Caco-2 (cell line): ENCODE data around the gene CACNG3. TPM values are rescaled to one million over a fixed set of nuclear protein-coding genes. Genes with fewer than 3 reads are reported as not detected.

Source experiments
- BruUV-seq: library from RNA; stranded (reverse); fragments of 400-500 nt; replicated peaks from 2 replicates; lab custom pipeline; 2021; lab: Mats Ljungman, UMichigan
- CTCF ChIA-PET: fragments of 300-600 bp; sonication (Branson Sonifier 250); formaldehyde crosslinking; loops from one replicate; lab custom pipeline; 2022; ENCODE audit warnings: antibody characterized with exemption; lab: Charles Lee
- POLR2A ChIA-PET: fragments of 300-600 bp; sonication (Branson Sonifier 250); formaldehyde crosslinking; loops from one replicate; lab custom pipeline; 2022; ENCODE audit warnings: antibody characterized with exemption; lab: Charles Lee
- DNase-seq, 2 experiments: peaks; one replicate each; pipeline versions ENCODE4 v3.0.0 to v3.0.0-alpha.2; 2020 to 2022
- H3K27me3 ChIP-seq: replicated peaks from 2 replicates; pipeline ENCODE4 v1.6.0; 2011; ENCODE audit warnings: low read length; ENCODE audit not compliant: control insufficient read depth, insufficient read depth
- H3K36me3 ChIP-seq: 2 replicates; pipeline ENCODE4 v1.5.1; 2011; ENCODE audit warnings: low read length; ENCODE audit not compliant: control insufficient read depth, insufficient read depth
- H3K4me1 ChIP-seq: fragments of 250-450 bp; sonication (Bioruptor Pico); 2 replicates; pipeline ENCODE4 v1.5.1; 2020; ENCODE audit warnings: mild to moderate bottlenecking
- H3K4me3 ChIP-seq: 2 replicates; pipeline ENCODE4 v1.5.1; 2011; ENCODE audit warnings: low read depth, mild to moderate bottlenecking, control low read depth, low read length
- H3K9me3 ChIP-seq: fragments of 250-450 bp; sonication (Bioruptor Pico); 2 replicates; pipeline ENCODE4 v1.5.1; 2020; ENCODE audit warnings: mild to moderate bottlenecking, moderate library complexity
- H3K27ac Mint-ChIP-seq: one replicate; pipeline ENCODE4 v1.8.0; 2022; ENCODE audit warnings: mixed read lengths; ENCODE audit not compliant: unreplicated experiment
- H3K27me3 Mint-ChIP-seq: one replicate; pipeline ENCODE4 v1.8.0; 2022; ENCODE audit warnings: mixed read lengths; ENCODE audit not compliant: insufficient read depth, unreplicated experiment
- H3K36me3 Mint-ChIP-seq: one replicate; pipeline ENCODE4 v1.8.0; 2022; ENCODE audit warnings: mild to moderate bottlenecking, mixed read lengths; ENCODE audit not compliant: insufficient read depth, unreplicated experiment
- H3K4me1 Mint-ChIP-seq: one replicate; pipeline ENCODE4 v1.8.0; 2022; ENCODE audit warnings: low read depth, mixed read lengths; ENCODE audit not compliant: unreplicated experiment
- H3K4me3 Mint-ChIP-seq: one replicate; pipeline ENCODE4 v1.8.0; 2022; ENCODE audit warnings: mild to moderate bottlenecking, moderate library complexity, mixed read lengths; ENCODE audit not compliant: unreplicated experiment
- H3K9me3 Mint-ChIP-seq: one replicate; pipeline ENCODE4 v1.8.0; 2022; ENCODE audit warnings: mixed read lengths; ENCODE audit not compliant: unreplicated experiment
- intact Hi-C: fragments of 100-400 bp; cut with micrococcal nuclease; formaldehyde crosslinking; loops from one replicate; pipeline ENCODE4 v1.10.0; 2022; ENCODE audit not compliant: unreplicated experiment
- total RNA-seq: library from RNA; stranded (reverse); gene quantifications from 2 replicates; pipeline ENCODE4 v1.2.3, GENCODE V29; 2022
- TF ChIP-seq, protein P1 (sequence below), 2 experiments: fragments of 200-600 bp in 1 of 2; IDR thresholded peaks; 1 replicate in 1 of 2; 2 replicates in 1 of 2; pipeline versions ENCODE4 v1.5.1 to v1.8.0; 2011 to 2022; ENCODE audit warnings: antibody characterized with exemption in 1 of 2, control low read depth in 1 of 2, inconsistent platforms in 1 of 2, low read depth in 1 of 2, low read length in 1 of 2, mild to moderate bottlenecking in 1 of 2, moderate library complexity in 1 of 2; ENCODE audit not compliant: insufficient read depth in 1 of 2, severe bottlenecking in 1 of 2, unreplicated experiment in 1 of 2

CACNG3 gene
- total RNA-seq, 1 experiment from 2014 or later = not detected

DNA sequence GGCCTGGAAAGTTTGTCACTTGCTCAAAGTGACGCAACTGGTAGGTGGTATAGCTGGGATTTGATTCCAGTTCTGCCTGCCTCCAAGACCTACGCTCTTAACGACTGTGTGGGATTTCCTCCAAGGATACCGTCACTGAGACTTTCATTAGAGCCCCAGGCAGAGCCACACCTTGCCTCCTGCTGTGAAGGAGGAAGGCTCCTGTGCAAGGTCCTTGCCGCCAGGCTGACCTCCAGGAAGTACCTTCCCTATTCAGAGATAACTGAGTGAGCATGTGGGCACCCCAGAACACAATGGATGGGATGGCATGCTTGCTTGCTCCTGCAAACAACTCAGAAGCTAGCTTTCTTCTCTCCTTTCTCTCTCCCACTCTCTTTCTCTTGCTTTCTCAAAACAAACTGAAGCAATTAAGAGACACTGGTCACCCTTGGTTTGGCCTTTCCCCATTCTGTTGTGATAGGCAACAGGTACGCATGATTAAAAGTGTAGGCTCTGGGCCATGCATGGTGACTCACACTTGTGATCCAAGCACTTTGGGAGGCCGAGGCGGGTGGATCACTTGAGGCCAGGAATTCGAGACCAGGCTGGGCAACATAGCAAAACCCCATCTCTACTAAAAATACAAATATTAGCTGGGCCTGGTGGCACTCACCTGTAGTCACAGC, 30.7 kb downstream of the CACNG3 start:
- ChIA-PET CTCF (no interaction called here), POLR2A (no interaction called here)
- Mint-ChIP-seq H3K27ac (no peak overlapping the region), H3K36me3 (no peaks in the 10 kb centered on the region), H3K4me3 (no peak overlapping the region), H3K9me3 (no peaks in the 10 kb centered on the region), H3K27me3 (peaks cover 6% of the 10 kb centered on the region), H3K4me1 (no peaks in the 10 kb centered on the region)
- Histone ChIP-seq H3K4me3 (no peak overlapping the region), H3K36me3 (no peaks in the 10 kb centered on the region), H3K9me3 (no peaks in the 10 kb centered on the region), H3K27me3 (no peaks in the 10 kb centered on the region), H3K4me1 (no peaks in the 10 kb centered on the region)
- DNase-seq = no peak
- intact Hi-C loops = no loop called here
- no TSS peak for BruUV-seq
- TF ChIP-seq, protein P1, sequence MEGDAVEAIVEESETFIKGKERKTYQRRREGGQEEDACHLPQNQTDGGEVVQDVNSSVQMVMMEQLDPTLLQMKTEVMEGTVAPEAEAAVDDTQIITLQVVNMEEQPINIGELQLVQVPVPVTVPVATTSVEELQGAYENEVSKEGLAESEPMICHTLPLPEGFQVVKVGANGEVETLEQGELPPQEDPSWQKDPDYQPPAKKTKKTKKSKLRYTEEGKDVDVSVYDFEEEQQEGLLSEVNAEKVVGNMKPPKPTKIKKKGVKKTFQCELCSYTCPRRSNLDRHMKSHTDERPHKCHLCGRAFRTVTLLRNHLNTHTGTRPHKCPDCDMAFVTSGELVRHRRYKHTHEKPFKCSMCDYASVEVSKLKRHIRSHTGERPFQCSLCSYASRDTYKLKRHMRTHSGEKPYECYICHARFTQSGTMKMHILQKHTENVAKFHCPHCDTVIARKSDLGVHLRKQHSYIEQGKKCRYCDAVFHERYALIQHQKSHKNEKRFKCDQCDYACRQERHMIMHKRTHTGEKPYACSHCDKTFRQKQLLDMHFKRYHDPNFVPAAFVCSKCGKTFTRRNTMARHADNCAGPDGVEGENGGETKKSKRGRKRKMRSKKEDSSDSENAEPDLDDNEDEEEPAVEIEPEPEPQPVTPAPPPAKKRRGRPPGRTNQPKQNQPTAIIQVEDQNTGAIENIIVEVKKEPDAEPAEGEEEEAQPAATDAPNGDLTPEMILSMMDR (IDR thresholded peaks at IDR 0.05; ENCODE audit: insufficient read depth in 1 of 2, low read depth in 1 of 2, low read length in 1 of 2, severe bottlenecking in 1 of 2, unreplicated experiment in 1 of 2) = no peak

GRCh38 chr16:24288516-24288915, 32.4 kb downstream of the CACNG3 start:
- no peaks in the 10 kb centered on the region for H3K9me3 Mint-ChIP-seq
- H3K36me3 ChIP-seq = no peaks in the 10 kb centered on the region
- H3K27me3 Mint-ChIP-seq = peaks cover 13% of the 10 kb centered on the region
- no peak overlapping the region for H3K4me3 ChIP-seq
- ChIA-PET CTCF (no interaction called here), POLR2A (no interaction called here)
- no peak overlapping the region for H3K4me3 Mint-ChIP-seq
- TF ChIP-seq, protein P1 (IDR thresholded peaks at IDR 0.05; ENCODE audit: insufficient read depth in 1 of 2, low read depth in 1 of 2, low read length in 1 of 2, severe bottlenecking in 1 of 2, unreplicated experiment in 1 of 2) = no peak
- BruUV-seq = no TSS peak
- DNase-seq = no peak
- intact Hi-C loops = no loop called here
- H3K27me3 ChIP-seq = no peaks in the 10 kb centered on the region
- no peaks in the 10 kb centered on the region for H3K9me3 ChIP-seq
- no peaks in the 10 kb centered on the region for H3K36me3 Mint-ChIP-seq
- no peaks in the 10 kb centered on the region for H3K4me1 Mint-ChIP-seq
- no peaks in the 10 kb centered on the region for H3K4me1 ChIP-seq
- H3K27ac Mint-ChIP-seq = no peak overlapping the region

DNA sequence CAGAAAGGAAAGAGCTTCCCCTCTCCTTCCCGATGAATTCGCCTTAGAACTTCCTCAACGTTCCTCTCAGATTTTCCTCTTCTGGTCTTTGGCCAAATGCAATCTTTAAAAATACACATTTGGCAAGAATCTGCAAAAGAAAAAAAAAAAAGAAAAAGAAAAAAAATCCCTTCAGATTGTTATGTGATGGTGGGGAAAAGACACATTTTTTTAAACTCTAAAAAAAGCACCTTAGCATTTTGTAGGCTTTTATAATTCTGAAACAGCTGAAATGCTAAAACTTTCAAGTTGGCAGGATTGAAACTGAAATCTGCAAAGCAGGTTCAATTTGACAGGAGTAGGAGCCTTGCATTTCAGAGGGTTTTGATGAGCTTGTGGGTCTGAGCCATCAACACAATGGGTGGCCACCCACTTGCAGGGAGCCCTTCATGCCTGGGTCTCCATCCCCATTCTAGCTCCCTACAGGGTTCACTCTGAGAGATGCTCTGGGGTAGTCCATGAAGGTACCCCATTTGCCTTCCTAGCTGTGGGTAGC, 33.1 kb downstream of the CACNG3 start:
- POLR2A ChIA-PET = no interaction called here

More for the DNA sequence above, 33.1 kb downstream of the CACNG3 start:
- Mint-ChIP-seq H3K4me1 (no peaks in the 10 kb centered on the region), H3K9me3 (no peaks in the 10 kb centered on the region), H3K27ac (no peak overlapping the region), H3K4me3 (no peak overlapping the region), H3K36me3 (no peaks in the 10 kb centered on the region), H3K27me3 (peaks cover 18% of the 10 kb centered on the region)
- no peaks in the 10 kb centered on the region for H3K36me3 ChIP-seq
- CTCF ChIA-PET = no interaction called here
- no TSS peak for BruUV-seq
- intact Hi-C loops = no loop called here
- H3K4me1 ChIP-seq = no peaks in the 10 kb centered on the region
- H3K4me3 ChIP-seq = no peak overlapping the region
- no peaks in the 10 kb centered on the region for H3K27me3 ChIP-seq
- TF ChIP-seq, protein P1 (IDR thresholded peaks at IDR 0.05; ENCODE audit: insufficient read depth in 1 of 2, low read depth in 1 of 2, low read length in 1 of 2, severe bottlenecking in 1 of 2, unreplicated experiment in 1 of 2) = no peak
- no peaks in the 10 kb centered on the region for H3K9me3 ChIP-seq
- no peak for DNase-seq
